Measurements from ENCODE around the gene BCAT1. TPM values are rescaled to one million over a fixed set of nuclear protein-coding genes. Genes with fewer than 3 reads are reported as not detected.
A peak's percentile ranks its signal among the peaks of the same experiment; 100 is the strongest.

The BCAT1 gene
- total and polyA plus RNA-seq, 2 experiments from 2014 or later: 53.6 to 181 TPM

- TF ChIP-seq EZH2phosphoT487 (IDR thresholded peaks at IDR 0.05; ENCODE audit: unreplicated experiment): no peak
- no peak for TF ChIP-seq JUNB (IDR thresholded peaks at IDR 0.05; ENCODE audit: unreplicated experiment)
- TF ChIP-seq ZNF114 (CRISPR knock-in tag; IDR thresholded peaks at IDR 0.05): no peak
- TF ChIP-seq NANOG (IDR thresholded peaks at IDR 0.05; ENCODE audit: borderline replicate concordance): no peak
- no peak for TF ChIP-seq REST (IDR thresholded peaks at IDR 0.05; ENCODE audit: unreplicated experiment)
- TF ChIP-seq ETS1 (IDR thresholded peaks at IDR 0.05): no peak
- no peak for TF ChIP-seq ZNF331 (CRISPR knock-in tag; IDR thresholded peaks at IDR 0.05; ENCODE audit: low read depth)
Measured at GRCh38 chr12:24921251-24922038, 27.5 kb downstream of the BCAT1 start (continued).

GRCh38 chr12:24920141-24920540, 28.8 kb downstream of the BCAT1 start:
- ATAC-seq (no peak), DNase-seq (ENCODE audit: low spot score) (no peak)
- Mint-ChIP-seq H3K4me3 (no peak overlapping the region), H3K9me3 (0 out of 3 replicates have a peak, but pooled peaks cover 2% of the 10 kb centered on the region), H3K4me1 (peaks cover 47% of the 10 kb centered on the region), H3K36me3 (ENCODE audit: low read depth) (peaks cover 32% of the 10 kb centered on the region), H3K27ac (peak overlapping the region; percentile 17; the same call in 1 of the 2 replicates), H3K27me3 (ENCODE audit: insufficient read depth, low read depth, poor library complexity) (no peaks in the 10 kb centered on the region)
- Histone ChIP-seq H3K9me2 (ENCODE audit: insufficient read depth) (no peaks in the 10 kb centered on the region), H3K4me1 (ENCODE audit: insufficient read depth) (peaks cover 7% of the 10 kb centered on the region; the same call in 1 of the 2 replicates), H3K27ac (ENCODE audit: low read depth) (no peak overlapping the region), H2AFZ (no peak overlapping the region), H3K4me3 (no peak overlapping the region), H3F3A (replicated peaks; ENCODE audit: low read depth) (no peaks in the 10 kb centered on the region), H3K36me3 (ENCODE audit: insufficient read depth) (no peaks in the 10 kb centered on the region), H3K79me2 (replicated peaks; ENCODE audit: insufficient read depth) (peaks cover 100% of the 10 kb centered on the region), H3K27me3 (ENCODE audit: insufficient read depth) (no peaks in the 10 kb centered on the region), H4K20me1 (replicated peaks; ENCODE audit: insufficient read depth) (peaks cover 4% of the 10 kb centered on the region; the same call in 1 of the 2 replicates), H3K4me2 (no peak overlapping the region)
- TF ChIP-seq CREB1 (CRISPR knock-in tag; IDR thresholded peaks at IDR 0.05; ENCODE audit: low read depth) (no peak), ZNF114 (CRISPR knock-in tag; IDR thresholded peaks at IDR 0.05) (no peak), POLR2AphosphoS5 (IDR thresholded peaks at IDR 0.05; ENCODE audit: low read depth) (no peak), JUNB (IDR thresholded peaks at IDR 0.05; ENCODE audit: unreplicated experiment) (no peak), ZNF331 (CRISPR knock-in tag; IDR thresholded peaks at IDR 0.05; ENCODE audit: low read depth) (no peak), NANOG (IDR thresholded peaks at IDR 0.05; ENCODE audit: borderline replicate concordance) (no peak), EZH2 (IDR thresholded peaks at IDR 0.05; ENCODE audit: low read depth, unreplicated experiment) (no peak), STAT1 (IDR thresholded peaks at IDR 0.05; ENCODE audit: unreplicated experiment) (no peak), ETS1 (IDR thresholded peaks at IDR 0.05) (no peak), CTCF (conservative IDR thresholded peaks at IDR 0.05; ENCODE audit: low read depth in 2 of 2) (no peak)
